CD4-positive, alpha-beta T cell treated with Interleukin-17A for 4 hours (primary cell): ENCODE data around the gene MNAT1.

Experiments
- DNase-seq: peaks from one replicate; pipeline ENCODE4 v3.0.0-alpha.2; 2020; ENCODE audit warnings: mixed read lengths

The MNAT1 gene

GRCh38 chr14:60971271-60971670, 236.7 kb downstream of the MNAT1 start:
- no peak for DNase-seq

GRCh38 chr14:60972295-60972694, 237.7 kb downstream of the MNAT1 start:
- DNase-seq, result no peak

DNA sequence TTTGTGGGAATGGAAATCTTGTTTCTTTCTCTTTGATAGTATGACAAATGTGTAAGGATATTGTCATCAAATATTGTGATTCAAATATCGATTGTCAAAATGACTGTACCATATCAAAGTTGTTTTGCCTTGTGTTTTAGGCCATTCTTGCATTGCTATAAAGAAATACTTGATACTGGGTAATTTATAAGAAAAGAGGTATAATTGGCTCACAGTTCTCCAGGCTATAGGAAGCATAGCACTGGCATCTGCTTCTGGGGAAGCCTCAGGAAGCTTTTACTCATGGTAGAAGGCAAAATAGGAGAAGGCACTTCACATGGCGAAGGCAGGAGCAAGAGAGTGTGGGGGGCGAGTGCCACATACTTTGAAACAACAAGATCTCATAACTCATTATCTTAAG, 238.5 kb downstream of the MNAT1 start:
- DNase-seq, result no peak

DNA sequence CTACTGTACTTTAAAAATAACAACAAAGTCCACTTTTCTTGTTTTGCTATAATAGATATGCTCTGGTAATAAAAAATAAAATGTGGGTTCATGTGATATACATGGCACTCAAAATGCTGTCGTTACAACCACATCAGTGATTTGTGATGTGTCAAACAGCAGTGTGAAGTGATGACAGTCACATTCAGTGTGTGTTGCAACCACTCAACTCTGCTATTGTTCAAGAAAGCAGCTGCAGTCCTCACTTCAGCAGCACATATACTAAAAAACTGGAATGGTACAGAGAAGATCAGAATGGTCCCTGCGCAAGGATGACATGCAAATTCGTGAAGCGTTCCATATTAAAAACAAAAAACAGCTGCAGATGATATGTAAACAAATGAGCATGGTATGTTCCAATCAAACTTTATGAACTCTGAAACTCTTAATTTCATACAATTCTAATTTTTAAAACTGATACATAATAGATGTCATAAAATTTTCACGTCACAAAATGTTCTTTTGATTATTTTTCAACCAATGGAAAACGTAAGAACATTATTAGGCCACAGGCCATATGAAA, 239.6 kb downstream of the MNAT1 start:
- DNase-seq, result no peak

GRCh38 chr14:60975551-60975950, 241.0 kb downstream of the MNAT1 start:
- DNase-seq, result no peak

DNA sequence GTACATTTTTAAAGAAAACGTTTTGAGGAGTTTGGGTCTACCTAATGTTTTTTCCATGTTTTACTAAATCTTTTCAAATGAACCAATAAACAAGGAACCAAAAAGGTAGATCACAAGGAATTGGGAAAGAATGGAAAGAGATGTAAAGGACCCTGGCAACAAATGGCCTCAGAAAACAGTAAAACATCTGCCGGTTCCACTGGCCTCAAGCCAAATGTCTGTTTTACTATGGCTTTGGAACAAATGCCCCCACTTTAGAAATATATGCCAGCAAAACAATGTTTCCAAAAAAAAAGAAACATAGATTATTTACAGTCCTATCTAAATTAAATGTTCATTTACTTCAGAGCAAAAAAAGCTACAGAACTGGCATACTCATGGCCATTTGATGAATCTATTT, 243.3 kb downstream of the MNAT1 start:
- DNase-seq, result no peak

GRCh38 chr14:60980811-60981632, 246.5 kb downstream of the MNAT1 start, which contains the start of the genes SLC38A6 and TRMT5:
SLC38A6 (plus strand) TSS chr14:60981245; CDS start chr14:60981278, 33 bp downstream.
TRMT5 (minus strand) TSS chr14:60981079; CDS start chr14:60980973, 106 bp downstream.
- DNase-seq, result peak; percentile 89

DNA sequence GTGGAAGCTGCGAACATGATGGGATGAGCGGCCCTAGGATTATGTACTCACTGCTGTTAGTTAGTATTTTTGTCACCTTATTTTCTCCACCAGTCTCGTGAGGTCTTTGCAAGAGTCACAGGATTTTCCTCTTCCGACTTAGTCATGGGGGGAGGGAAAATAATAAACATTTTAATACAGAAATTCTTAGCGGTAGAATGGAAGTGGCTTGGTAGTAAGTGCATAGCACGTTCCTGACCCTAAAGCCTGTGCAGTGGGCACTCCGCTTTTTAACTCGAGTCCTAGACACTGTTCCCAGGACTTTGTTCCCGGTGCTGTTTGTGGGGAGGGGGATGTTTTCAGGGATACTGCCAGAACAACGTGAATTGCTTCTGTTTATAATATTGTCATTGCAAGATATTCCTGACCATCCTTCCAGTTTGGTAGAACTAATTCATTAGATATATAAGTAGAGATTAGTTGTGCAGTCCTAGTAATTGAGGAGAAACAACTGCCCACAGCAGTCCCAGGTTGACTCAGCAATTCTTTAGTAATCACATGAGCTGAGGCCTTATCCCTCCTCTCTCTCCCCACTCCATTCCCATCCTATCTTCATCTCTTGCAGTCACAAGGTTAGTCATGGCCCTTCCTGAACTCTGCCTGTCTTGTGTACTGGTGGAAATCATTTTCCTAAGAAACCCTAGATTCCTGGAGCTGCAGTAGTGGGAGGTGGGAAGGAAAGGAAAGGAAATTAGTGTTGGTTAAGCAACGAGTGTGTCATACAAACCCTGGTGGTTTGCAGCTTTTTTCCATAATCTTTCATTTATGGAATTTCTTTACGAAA, 247.3 kb downstream of the MNAT1 start:
- DNase-seq, result no peak

- DNase-seq, result no peak
Observed at GRCh38 chr14:60984196-60984595, 249.6 kb downstream of the MNAT1 start.

GRCh38 chr14:60986500-60986899, 251.9 kb downstream of the MNAT1 start:
- no peak for DNase-seq

GRCh38 chr14:60989599-60989998, 255.0 kb downstream of the MNAT1 start:
- DNase-seq, result no peak

DNA sequence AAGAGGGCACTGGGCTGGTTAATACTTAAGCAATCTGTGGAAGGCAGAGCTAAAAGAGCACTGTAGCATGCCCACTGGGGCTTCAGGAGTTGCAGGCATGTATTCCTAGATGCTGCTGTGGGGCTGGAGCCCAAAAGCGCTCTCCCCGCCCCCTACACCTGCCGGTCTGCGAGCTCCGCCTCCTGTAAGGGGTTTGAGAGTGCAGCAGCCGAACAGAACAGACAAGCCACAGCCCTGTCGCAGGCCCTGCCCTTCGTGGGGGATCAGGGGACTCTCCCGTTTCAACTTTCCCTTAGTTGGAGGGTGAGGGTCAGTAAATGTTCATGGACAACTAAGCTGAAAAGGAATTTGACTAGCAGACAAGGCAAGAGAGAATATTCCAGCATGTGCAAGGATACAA, 264.1 kb downstream of the MNAT1 start:
- DNase-seq, result no peak

GRCh38 chr14:60999536-60999935, 265.0 kb downstream of the MNAT1 start:
- no peak for DNase-seq

GRCh38 chr14:61003571-61003970, 269.0 kb downstream of the MNAT1 start:
- DNase-seq, result no peak

DNA sequence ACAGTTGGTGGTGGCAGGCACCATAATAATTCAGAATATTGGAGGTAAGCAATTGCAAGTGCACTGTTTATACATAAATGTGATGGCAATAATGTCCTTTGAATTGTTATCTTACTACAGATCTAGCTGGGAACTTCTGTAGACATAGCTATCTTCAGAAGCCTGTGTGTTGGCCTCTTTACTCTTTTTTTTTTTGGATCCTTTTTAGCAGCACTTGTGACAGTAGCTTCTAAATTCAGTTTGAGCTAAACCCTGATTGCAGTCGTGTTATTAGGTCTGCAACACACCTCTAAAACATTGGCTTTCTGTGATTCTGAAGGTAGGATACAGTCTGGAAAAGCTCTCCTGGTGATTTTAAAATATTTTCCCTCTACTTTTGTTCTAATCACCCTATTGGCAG, 285.0 kb downstream of the MNAT1 start:
- no peak for DNase-seq
